ENCODE results near the gene CKB.

DNA sequence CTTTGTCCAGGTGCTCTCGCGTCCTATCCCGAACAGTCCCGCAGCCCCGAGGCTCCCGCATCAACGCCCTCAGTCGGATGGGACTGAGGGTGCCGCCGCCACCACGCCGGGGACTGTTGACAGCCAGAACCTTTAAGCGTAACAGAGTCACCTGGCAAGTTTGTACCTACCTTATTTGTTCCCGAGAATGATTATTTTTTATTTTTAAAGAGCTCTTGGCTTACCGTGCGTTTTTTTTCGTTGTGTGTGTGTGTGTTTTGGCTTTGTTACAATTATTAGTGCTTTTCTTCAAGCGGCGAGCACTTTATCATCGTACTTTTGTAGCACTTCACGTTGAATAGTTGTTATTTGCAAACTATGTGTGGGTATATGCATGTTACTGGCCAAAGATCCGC, 40.6 kb upstream of the CKB start:
- no peak for TF ChIP-seq POLR2A (IDR thresholded peaks at IDR 0.05)
- TF ChIP-seq, protein P1, sequence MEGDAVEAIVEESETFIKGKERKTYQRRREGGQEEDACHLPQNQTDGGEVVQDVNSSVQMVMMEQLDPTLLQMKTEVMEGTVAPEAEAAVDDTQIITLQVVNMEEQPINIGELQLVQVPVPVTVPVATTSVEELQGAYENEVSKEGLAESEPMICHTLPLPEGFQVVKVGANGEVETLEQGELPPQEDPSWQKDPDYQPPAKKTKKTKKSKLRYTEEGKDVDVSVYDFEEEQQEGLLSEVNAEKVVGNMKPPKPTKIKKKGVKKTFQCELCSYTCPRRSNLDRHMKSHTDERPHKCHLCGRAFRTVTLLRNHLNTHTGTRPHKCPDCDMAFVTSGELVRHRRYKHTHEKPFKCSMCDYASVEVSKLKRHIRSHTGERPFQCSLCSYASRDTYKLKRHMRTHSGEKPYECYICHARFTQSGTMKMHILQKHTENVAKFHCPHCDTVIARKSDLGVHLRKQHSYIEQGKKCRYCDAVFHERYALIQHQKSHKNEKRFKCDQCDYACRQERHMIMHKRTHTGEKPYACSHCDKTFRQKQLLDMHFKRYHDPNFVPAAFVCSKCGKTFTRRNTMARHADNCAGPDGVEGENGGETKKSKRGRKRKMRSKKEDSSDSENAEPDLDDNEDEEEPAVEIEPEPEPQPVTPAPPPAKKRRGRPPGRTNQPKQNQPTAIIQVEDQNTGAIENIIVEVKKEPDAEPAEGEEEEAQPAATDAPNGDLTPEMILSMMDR (IDR thresholded peaks at IDR 0.05), result no peak
